ENCODE measurements around the gene SPHK1. TPM values are rescaled to one million over a fixed set of nuclear protein-coding genes. Genes with fewer than 3 reads are reported as not detected.

Gene SPHK1
- total RNA-seq, 1 donor from 2014 or later, result 26.8 TPM

DNA sequence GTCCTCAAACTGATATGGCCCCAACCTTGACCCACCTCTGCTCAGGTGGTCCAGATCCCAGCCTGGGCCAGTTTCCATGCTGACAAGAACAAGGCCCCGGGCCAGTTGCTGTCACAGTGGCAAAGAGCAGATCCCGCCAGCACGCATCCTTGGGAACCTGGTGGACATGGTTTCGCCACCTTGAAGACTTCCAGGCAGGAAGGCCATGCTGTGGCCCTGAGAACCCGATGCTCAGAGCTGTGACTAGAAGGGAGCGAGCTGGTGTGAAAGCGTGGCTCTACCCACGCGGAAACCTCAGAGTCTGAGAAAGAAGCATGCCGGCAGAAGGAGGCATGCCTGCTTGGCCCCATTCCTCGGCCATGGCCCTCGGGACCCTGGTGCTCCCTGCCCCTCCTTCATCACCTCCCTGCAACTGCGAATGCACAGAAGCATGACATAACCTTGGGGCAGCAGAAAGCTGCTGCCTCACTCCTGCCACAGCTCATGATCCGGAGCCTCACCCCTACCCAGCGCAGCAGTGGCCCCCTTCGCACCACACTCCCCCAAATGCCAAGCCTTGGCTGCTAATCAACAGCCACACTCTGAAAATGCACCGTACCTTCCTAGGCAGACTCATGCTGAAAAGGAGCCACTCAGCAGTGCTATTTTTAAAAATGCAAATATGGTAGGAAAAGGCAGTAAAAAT is 35.3 kb downstream of the SPHK1 start:
- H3K4me1 Mint-ChIP-seq (ENCODE audit: unreplicated experiment), result peaks cover 18% of the 10 kb centered on the region
- H3K27ac Mint-ChIP-seq, result no peak overlapping the region
- H3K27me3 Mint-ChIP-seq, result no peaks in the 10 kb centered on the region
- TF ChIP-seq, protein P1, sequence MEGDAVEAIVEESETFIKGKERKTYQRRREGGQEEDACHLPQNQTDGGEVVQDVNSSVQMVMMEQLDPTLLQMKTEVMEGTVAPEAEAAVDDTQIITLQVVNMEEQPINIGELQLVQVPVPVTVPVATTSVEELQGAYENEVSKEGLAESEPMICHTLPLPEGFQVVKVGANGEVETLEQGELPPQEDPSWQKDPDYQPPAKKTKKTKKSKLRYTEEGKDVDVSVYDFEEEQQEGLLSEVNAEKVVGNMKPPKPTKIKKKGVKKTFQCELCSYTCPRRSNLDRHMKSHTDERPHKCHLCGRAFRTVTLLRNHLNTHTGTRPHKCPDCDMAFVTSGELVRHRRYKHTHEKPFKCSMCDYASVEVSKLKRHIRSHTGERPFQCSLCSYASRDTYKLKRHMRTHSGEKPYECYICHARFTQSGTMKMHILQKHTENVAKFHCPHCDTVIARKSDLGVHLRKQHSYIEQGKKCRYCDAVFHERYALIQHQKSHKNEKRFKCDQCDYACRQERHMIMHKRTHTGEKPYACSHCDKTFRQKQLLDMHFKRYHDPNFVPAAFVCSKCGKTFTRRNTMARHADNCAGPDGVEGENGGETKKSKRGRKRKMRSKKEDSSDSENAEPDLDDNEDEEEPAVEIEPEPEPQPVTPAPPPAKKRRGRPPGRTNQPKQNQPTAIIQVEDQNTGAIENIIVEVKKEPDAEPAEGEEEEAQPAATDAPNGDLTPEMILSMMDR (conservative IDR thresholded peaks at IDR 0.05), result no peak
- H3K36me3 Mint-ChIP-seq, result peaks cover 6% of the 10 kb centered on the region
- no peaks in the 10 kb centered on the region for H3K9me3 Mint-ChIP-seq
- no peak overlapping the region for H3K4me3 Mint-ChIP-seq
- DNase-seq (ENCODE audit: extremely low spot score, unreplicated experiment), result no peak

- DNase-seq (ENCODE audit: extremely low spot score, unreplicated experiment), result no peak
- no peaks in the 10 kb centered on the region for H3K27me3 Mint-ChIP-seq
- TF ChIP-seq, protein P1 (conservative IDR thresholded peaks at IDR 0.05), result no peak
- peaks cover 14% of the 10 kb centered on the region for H3K4me1 Mint-ChIP-seq (ENCODE audit: unreplicated experiment)
- H3K27ac Mint-ChIP-seq, result peak overlapping the region; percentile 39
- H3K9me3 Mint-ChIP-seq, result no peaks in the 10 kb centered on the region
- peaks cover 9% of the 10 kb centered on the region for H3K36me3 Mint-ChIP-seq
- H3K4me3 Mint-ChIP-seq, result no peak overlapping the region
These were observed 36.1 kb downstream of the SPHK1 start for GRCh38 chr17:76420356-76421043.

DNA sequence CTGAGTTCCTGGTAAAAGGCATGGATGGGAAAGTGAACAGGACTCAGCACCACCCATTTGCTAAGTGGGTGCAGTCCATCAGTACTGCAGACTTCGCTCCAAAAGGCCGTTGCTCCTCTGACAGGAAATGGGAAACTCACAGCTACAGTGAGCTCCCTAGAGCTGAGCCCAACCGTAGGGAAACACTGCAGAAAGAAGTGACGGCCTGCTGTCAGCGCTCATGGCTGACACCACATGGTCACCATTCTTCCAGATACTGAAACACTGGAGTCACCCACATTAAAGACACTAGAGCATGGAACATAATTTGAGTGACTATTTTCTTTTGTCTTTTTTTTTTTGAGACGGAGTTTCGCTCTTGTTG is 36.6 kb downstream of the SPHK1 start:
- DNase-seq (ENCODE audit: extremely low spot score, unreplicated experiment), result no peak
- Mint-ChIP-seq H3K27me3 (no peaks in the 10 kb centered on the region), H3K4me3 (no peak overlapping the region), H3K4me1 (ENCODE audit: unreplicated experiment) (peaks cover 14% of the 10 kb centered on the region), H3K36me3 (peaks cover 11% of the 10 kb centered on the region), H3K27ac (no peak overlapping the region), H3K9me3 (no peaks in the 10 kb centered on the region)
- TF ChIP-seq, protein P1 (conservative IDR thresholded peaks at IDR 0.05), result no peak

- Mint-ChIP-seq H3K9me3 (no peaks in the 10 kb centered on the region), H3K27ac (no peak overlapping the region), H3K36me3 (peaks cover 11% of the 10 kb centered on the region), H3K27me3 (no peaks in the 10 kb centered on the region), H3K4me1 (ENCODE audit: unreplicated experiment) (peaks cover 14% of the 10 kb centered on the region), H3K4me3 (no peak overlapping the region)
- no peak for DNase-seq (ENCODE audit: extremely low spot score, unreplicated experiment)
- TF ChIP-seq, protein P1 (conservative IDR thresholded peaks at IDR 0.05), result no peak
These were observed 38.0 kb downstream of the SPHK1 start for GRCh38 chr17:76422406-76422805.

DNA sequence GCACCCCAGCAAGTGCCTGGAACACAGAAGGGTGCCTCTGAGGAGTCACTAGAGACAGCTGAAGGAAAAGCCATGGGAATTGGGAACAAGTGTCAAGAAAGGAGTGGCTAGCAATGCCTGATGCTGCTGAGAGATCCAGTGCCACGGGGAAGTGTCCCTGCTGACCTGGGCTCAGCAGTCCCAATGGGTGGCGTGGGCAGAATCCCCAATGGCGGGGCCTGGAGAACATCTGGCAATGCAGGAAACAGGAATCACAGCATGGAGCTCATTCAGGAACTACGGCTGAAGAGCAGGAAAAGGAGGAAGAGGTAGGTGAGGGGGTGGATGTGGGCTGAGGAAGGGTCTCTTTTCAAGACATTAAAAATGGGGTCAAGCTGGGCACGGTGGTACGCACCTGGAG is 38.5 kb downstream of the SPHK1 start:
- no peaks in the 10 kb centered on the region for H3K27me3 Mint-ChIP-seq
- no peak for DNase-seq (ENCODE audit: extremely low spot score, unreplicated experiment)
- H3K9me3 Mint-ChIP-seq, result no peaks in the 10 kb centered on the region
- H3K36me3 Mint-ChIP-seq, result peaks cover 11% of the 10 kb centered on the region
- no peak overlapping the region for H3K4me3 Mint-ChIP-seq
- peaks cover 14% of the 10 kb centered on the region for H3K4me1 Mint-ChIP-seq (ENCODE audit: unreplicated experiment)
- H3K27ac Mint-ChIP-seq, result no peak overlapping the region
- TF ChIP-seq, protein P1 (conservative IDR thresholded peaks at IDR 0.05), result no peak

Data from type B pancreatic cell (in vitro differentiated cells).